Activated T-cell treated with anti-CD3 and anti-CD28 coated beads for 24 hours (primary cell): Measurements from ENCODE around the gene ATP6V0A1.
"Not testable (repeated sequence)": the region's sequence is repeated elsewhere in the genome, so short reads cannot be mapped to it uniquely, and the experiment has no call there.

ENCODE experiments used
- DNase-seq: peaks from one replicate; pipeline ENCODE4 v3.0.0-alpha.2; 2020; ENCODE audit warnings: low read depth

The ATP6V0A1 gene

DNA sequence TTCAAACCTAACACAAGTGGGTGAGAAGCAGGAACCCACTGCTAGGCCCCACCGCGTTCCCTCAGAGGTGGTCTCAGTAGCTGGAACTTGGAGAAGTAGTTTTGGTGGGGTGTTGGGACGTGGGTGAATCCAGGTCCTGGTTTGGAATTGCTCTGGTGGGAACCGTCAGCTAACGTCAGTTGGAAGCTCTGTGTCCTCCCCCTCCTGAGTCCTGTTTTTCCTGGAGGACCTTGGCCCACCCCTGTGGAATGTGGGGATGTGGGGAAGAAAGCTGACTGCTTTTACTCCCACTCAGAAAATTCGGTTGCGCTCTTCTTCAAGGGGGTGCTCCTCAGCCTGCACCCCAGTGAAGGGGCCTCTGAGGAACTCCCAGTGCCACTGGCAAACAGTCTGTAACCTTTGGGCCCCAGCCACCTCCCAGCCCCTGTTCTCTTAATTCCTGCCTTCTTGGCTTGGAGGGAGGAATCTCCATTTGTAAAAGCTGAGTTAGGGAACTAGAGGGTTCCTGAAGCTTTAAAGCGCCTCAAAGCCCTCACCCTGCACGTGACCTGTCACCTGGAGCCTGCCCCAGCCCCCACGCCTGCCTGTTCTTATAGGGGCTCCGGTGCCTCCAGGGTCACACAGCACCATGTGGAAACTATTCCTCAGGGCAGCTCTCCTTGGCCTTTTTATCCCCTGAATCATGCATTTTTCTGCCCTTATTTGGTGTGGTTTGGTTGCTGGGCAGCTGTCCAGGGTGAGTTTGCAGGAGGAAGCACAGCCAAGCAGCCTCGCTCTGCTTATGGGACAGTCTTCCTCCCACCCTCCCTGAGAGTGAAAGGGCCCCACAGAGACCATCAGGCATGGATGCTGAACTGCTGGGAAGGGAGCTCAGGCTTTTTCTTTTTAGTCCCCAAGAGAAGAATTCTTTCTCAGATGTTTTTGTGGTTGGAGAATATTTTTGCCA is 61.1 kb downstream of the ATP6V0A1 start:
- DNase-seq: no peak

DNA sequence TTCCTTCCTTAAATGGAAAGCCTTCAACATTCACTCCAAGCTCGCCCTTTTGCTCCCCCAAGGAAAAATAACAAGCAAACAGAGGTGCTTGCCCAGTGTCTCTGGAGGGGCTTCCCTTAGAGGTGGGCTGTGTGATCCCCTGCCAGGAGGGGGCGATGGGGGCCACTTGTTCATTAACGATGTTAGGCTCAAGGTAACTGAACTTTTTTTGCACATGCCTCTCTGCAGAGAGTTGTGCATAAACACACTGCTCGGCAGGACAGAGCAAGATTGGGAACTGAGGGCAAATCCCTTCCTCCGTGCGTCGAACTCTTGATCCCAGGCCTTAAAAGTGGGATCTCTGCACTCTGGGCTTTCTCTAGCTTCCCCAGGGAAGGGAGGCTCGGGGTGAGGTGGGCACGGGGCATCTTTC is 61.9 kb downstream of the ATP6V0A1 start:
- DNase-seq: no peak

GRCh38 chr17:42521036-42521435 is 62.4 kb downstream of the ATP6V0A1 start:
- no peak for DNase-seq

DNA sequence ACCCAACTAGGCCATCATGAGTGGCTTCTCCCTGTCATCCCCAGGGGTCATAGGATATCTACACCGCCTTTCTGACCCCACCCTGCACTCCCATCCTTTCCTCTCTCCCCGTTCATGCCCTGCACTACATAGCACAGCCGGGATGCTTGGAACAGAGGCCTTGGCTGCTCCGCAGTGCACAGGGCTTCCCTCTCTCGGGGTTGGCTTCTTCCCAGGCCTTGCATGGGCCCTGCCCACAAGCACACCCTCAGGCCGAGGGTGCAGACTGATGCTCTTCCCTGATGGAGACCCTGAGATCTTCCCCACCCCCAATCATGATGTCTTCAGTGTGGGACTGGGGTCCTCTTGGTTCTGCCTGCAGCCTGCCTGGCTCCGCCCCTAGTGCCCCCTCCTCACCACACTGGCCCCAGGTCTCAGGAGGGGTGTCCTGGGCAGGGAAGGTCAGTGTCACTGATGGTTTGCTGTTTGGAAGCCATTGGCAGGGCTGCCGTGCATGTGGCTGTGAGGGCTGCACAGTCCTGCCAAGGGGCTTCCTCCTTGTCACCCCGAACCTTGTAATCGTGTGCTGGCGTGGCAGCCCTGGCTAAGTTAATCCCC is 63.1 kb downstream of the ATP6V0A1 start:
- no peak for DNase-seq

DNA sequence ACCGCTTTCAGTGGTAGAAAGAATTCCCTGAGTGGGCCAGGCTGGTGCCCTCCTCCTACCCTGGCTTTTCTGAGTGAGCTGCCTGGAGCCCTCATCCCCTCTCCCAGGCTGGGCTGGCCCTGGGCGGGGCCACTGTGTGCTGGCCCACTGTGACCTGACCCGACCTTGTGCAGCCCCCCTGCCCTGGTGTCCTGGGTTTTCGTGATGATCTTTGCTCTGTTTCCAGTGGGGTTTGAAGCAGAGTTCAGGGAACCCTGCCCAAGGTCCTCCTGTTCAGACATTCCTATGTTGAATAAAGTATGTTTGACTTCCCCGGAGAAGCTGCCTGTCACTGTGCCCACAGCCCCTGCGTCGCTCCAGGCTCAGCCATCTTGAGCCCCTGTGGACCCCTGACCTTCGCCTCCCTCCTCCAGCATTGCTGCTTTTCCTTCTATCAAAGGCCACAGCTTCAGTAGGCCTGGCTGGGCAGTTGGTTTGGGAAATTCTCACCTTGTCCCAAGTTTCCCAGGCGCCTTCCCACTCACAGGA is 63.6 kb downstream of the ATP6V0A1 start:
- no peak for DNase-seq

DNA sequence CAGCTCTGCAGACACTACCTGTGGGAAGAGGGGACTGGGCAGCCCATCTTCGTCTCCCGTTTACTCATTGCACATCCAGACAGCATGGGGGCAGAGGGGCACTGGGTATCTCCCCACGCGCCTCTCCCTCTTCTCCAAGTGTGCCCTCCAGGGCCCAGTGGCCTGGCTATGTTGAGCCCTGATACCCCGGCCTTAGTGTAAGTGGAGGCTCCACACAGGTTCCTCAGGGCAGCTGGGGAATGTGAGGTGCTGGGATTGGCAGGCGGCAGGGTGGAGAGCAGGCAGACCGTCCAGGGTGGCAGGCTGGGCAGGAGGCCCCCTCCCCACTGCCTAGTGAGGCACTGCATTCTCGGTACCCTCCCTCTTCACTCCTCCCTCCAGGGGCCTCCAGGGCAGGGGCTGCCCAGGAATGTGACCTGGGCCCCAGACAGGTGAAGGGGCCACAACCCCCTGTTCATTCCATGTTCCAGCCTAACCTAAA is 64.2 kb downstream of the ATP6V0A1 start:
- DNase-seq: no peak

- DNase-seq: no peak
Measured at GRCh38 chr17:42525221-42525620, 66.5 kb downstream of the ATP6V0A1 start.

DNA sequence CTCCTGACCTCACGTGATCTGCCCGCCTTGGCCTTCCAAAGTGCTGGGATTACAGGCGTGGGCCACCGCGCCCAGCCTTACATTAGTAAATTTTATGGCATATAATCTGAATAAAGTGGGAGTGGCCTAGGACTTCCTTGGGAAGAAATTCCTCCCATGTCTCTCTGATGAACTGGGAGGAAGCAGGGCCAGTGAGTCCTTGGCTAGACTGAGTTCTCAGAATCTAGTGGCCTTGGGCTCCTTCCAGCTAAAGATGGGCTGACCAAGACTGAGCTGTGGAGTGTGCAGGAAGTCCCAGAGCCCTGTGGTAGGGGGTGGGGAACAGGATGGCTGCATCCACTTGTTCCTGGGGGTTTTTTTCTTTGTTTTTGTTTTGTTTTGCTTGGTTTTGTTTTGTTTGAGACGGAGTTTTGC is 67.4 kb downstream of the ATP6V0A1 start:
- DNase-seq: no peak

DNA sequence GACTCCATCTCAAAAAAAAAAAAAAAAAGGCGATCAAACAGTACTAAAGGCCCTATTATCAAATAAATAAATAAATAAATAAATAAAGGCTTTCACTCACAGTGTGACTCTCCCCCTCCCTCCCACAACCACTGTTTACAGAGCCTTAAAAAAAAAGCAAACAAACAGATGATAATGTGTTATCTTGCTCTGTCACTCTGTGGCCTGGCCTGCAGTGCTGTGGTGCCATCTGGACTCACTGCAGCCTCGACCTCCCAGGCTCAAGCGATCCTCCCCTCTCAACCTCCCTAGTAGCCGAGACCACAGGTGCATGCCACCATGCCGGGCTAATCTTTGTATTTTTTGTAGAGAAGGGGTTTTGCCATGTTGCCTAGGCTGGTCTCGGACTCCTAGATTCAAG is 69.3 kb downstream of the ATP6V0A1 start:
- DNase-seq: no peak

- DNase-seq: no peak
Measured at GRCh38 chr17:42529061-42529460, 70.4 kb downstream of the ATP6V0A1 start.

DNA sequence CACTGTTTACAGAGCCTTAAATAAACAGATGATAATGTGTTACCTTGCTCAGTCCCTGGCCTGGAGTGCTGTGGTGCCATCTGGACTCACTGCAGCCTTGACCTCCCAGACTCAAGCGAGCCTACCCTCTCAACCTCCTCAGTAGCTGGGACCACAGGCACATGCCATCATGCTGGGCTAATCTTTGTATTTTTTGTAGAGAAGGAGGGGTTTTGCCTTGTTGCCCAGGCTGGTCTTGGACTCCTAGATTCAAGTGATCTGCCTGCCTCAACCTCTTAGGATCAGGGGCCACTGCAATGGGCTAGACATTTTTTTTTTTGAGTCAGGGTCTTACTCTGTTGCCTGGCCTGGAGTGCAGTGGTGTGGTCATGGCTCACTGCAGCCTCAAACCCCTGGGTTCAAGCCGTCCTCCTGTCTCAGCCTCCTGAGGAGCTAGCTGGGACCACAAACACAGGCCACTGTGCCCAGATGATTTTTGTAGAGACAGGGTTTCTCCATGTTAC is 72.3 kb downstream of the ATP6V0A1 start:
- DNase-seq: no peak

- DNase-seq: no peak
Measured at GRCh38 chr17:42531455-42532354, 73.0 kb downstream of the ATP6V0A1 start.

- DNase-seq: no peak
Measured at GRCh38 chr17:42535155-42536047, 76.7 kb downstream of the ATP6V0A1 start.

- peak; percentile 81 for DNase-seq
Measured at GRCh38 chr17:42536048-42536371, 77.3 kb downstream of the ATP6V0A1 start, which contains the start of gene NAGLU. TSS of gene NAGLU (plus strand) at chr17:42536241. CDS start at chr17:42536273, 32 bp downstream.

DNA sequence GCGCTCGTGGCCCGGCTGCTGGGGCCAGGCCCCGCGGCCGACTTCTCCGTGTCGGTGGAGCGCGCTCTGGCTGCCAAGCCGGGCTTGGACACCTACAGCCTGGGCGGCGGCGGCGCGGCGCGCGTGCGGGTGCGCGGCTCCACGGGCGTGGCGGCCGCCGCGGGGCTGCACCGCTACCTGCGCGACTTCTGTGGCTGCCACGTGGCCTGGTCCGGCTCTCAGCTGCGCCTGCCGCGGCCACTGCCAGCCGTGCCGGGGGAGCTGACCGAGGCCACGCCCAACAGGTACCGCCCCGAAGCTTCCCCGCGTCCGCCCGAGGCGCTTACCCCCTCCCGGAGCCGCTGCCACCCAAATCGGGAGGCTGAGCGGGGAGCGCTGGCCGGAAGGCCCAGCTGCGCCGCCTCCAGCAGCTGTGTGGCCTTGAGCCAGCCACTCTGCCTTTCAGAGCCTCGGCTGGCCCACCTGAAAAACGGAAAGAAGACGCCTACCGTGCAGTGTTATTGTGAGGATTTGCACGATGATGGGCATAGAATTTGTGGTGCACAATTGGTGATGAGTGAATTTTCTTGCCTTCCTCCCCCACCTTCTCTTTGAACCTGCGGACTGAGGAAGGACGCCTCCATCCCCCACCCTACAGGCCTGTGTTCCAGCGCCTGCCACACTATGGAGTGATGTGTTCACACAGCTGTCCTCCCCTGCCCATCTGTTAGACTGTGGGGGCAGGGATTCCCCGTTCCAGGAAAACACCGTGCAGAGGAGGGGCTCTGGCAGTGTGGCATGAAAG is 77.9 kb downstream of the ATP6V0A1 start:
- peak; percentile 66 for DNase-seq

DNA sequence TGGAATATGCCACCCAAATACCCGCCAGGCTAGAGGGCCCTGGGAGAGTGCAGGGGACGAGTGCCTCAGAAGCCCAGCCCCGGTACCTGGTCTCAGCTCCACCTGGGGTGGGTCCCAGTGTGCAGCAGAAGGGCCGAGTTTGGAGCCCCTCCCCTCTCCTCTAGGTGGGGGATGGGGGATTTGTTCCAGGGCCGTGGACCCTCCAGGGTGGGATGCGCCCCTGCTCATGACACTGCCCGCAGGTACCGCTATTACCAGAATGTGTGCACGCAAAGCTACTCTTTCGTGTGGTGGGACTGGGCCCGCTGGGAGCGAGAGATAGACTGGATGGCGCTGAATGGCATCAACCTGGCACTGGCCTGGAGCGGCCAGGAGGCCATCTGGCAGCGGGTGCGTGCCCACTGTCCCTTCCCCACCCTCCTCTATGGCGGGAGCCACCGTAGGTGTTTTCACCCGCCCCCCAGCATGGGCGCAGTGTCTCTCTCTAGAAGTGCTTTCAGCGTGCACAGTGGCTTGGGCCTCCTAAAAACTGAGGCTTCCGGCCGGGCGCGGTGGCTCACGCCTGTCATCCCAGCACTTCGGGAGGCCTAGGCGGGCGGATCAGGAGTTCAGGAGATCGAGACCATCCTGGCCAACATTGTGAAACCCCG is 78.6 kb downstream of the ATP6V0A1 start:
- DNase-seq: no peak

- DNase-seq: no peak
Measured at GRCh38 chr17:42537826-42538451, 79.3 kb downstream of the ATP6V0A1 start.

DNA sequence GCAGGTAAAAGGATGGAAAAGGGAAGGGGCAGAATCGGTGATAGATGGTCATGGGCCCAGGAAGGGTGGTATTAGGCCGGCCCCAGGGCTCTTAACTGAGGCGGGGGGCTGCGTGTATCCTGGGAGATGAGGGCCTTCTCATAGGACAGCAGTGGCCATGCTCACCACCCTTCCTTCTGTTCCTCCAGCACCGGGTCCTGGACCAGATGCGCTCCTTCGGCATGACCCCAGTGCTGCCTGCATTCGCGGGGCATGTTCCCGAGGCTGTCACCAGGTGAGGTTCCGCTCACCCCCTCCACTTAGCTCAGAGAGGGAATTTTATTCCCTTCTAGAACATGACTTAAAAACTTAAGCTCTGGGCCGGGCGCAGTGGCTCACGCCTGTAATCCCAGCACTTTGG is 79.8 kb downstream of the ATP6V0A1 start:
- DNase-seq: no peak

DNA sequence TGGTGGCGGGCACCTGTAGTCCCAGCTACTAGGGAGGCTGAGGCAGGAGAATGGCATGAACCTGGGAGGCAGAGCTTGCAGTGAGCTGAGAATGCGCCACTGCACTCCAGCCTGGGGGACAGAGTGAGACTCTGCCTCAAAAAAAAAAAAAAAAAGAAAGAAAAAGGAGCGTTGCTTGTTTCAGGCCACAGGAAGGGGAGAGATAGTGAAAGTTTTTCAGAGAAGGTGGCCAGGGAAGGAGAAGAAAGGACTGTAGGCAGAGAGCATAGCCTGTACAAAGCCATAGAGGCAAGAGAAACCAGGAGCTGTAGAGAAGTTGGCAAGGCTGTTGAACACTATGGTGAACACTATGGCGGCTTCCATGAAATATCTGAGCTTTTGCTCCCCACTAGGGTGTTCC is 81.9 kb downstream of the ATP6V0A1 start:
- not testable (repeated sequence) for DNase-seq
